RWPE1 (cell line): ENCODE measurements around the gene TRPV6.

Experiments
- CTCF ChIA-PET: fragments of 350-600 bp; sonication (Branson Sonifier 250); formaldehyde crosslinking; extraction: SDS; loops from one replicate; lab custom pipeline; 2021; lab: Yijun Ruan, JAX
- POLR2A ChIA-PET: fragments of 400-600 bp; formaldehyde crosslinking; extraction: SDS; loops from one replicate; lab custom pipeline; 2020; ENCODE audit warnings: antibody characterized with exemption; ENCODE audit not compliant: low non-redundant PET; lab: Yijun Ruan, JAX
- DNase-seq: peaks from one replicate; pipeline ENCODE4 v3.0.0; 2012; ENCODE audit warnings: low spot score
- H3K27ac ChIP-seq: fragments of 450-650 bp; 2 replicates; pipeline ENCODE4 v1.5.1; 2017
- CTCF ChIP-seq: fragments of 450-650 bp; conservative IDR thresholded peaks from 2 replicates; pipeline ENCODE4 v1.5.1; 2017; ENCODE audit warnings: low read depth, mild to moderate bottlenecking

The TRPV6 gene

GRCh38 chr7:142868188-142868985 is 17.2 kb downstream of the TRPV6 start:
- no peak for DNase-seq
- POLR2A ChIA-PET = no interaction called here
- CTCF ChIA-PET = interaction anchor here (0.5 to 0.7 kb wide), 2 partner anchors 14 to 512 kb away, joined by 3 to 8 read pairs; partner anchors contain the start of gene EPHB6
- no peak for TF ChIP-seq CTCF
- H3K27ac ChIP-seq = no peak overlapping the region

DNA sequence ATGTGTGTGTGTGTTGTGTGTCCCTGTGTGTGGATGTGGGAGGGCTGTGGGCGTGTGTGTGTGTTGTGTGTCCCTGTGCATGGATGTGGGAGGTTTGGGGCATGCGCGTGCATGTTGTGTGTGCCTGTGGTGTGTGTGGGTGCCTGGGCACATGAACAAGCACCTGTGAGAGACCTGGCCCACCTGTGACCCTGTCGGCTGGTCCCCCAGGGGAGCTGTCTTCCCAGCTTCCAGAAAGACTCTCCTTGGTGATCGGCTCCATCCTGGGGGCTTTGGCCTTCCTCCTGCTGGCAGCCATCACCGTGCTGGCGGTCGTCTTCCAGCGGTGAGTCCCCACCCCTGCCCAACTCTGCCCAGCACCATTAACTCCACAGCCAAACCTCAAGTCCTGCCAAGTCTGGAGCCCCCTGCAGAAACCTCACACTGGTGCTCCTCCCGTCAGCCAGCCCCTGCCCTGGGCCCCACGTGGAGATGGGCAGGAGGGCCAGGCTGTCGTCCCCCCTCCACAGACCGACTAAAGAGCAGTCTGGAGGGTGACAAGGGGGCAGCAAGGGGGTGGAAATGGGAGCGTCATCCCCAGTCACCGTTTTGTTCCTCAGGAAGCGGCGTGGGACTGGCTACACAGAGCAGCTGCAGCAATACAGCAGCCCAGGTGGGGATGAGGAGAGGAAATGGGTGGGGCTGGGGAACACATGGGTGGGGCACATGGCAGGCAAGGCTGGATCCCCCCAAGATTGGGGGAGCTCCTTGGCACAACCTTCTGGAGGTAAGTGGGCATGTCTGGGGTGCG is 18.0 kb downstream of the TRPV6 start:
- no peak for TF ChIP-seq CTCF
- DNase-seq = no peak
- POLR2A ChIA-PET = no interaction called here
- H3K27ac ChIP-seq = no peak overlapping the region
- CTCF ChIA-PET = interaction anchor here (0.7 kb wide), 1 partner anchor 13 kb away, joined by 3 read pairs; the partner anchor contains the start of gene EPHB6

DNA sequence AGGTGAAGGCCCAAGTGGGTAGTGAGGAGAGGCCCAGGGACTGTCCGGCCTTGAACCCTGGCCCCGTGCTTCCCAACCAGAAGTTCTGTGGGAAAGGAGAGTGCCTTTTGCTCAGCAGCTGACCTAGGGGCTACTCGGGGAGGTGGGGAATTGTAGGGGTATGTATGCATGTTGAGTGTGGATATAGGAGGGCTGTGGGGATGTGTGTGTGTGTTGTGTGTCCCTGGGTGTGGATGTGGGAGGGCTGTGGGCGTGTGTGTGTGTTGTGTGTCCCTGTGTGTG is 18.5 kb downstream of the TRPV6 start:
- no peak overlapping the region for H3K27ac ChIP-seq
- no peak for DNase-seq
- ChIA-PET POLR2A (no interaction called here), CTCF (no interaction called here)
- TF ChIP-seq CTCF = no peak

DNA sequence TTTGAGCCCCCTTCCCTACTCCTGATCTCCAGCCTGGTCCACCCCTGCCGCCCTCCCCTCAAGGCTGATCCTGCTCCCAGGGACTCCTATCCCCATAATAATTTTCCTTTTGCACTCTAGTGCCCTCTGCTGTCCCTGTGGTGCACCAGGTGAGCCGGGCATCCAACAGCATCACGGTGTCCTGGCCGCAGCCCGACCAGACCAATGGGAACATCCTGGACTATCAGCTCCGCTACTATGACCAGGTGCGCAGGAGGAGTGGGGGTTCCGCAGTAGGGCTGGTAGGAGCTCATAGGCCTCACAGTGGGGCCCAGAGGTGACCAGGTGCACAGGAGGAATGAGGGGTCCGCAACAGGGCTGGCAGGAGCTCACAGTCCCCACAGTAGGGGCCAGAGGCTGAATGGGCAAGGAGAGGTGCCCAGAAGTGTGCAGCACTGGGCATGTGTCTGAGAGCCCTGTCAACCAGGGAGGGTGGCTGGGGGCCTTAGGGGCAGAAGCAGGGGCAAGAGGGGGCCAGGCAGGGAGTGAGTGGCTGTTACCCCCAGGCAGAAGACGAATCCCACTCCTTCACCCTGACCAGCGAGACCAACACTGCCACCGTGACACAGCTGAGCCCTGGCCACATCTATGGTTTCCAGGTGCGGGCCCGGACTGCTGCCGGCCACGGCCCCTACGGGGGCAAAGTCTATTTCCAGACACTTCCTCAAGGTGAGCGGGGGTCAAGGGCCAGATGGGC is 19.0 kb downstream of the TRPV6 start:
- no peak overlapping the region for H3K27ac ChIP-seq
- peak; percentile 84 for TF ChIP-seq CTCF
- ChIA-PET CTCF (interaction anchor here (0.7 to 1.9 kb wide), 2 partner anchors 12 to 142 kb away, joined by 3 to 13 read pairs; partner anchors contain the start of gene EPHB6), POLR2A (no interaction called here)
- DNase-seq = no peak

GRCh38 chr7:142865766-142866165 is 19.8 kb downstream of the TRPV6 start:
- DNase-seq = no peak
- CTCF ChIA-PET = interaction anchor here (0.7 to 1.9 kb wide), 3 partner anchors 11 to 142 kb away, joined by 3 to 13 read pairs (median 5); partner anchors contain the start of gene EPHB6
- peak overlapping the region; percentile 73 for H3K27ac ChIP-seq
- TF ChIP-seq CTCF = no peak
- POLR2A ChIA-PET = no interaction called here
